CD4-positive, alpha-beta T cell treated with Interleukin-10 for 1 hour (primary cell): ENCODE results near the gene ERCC6L2.
A peak's percentile ranks its signal among the peaks of the same experiment; 100 is the strongest.

Source experiments
- DNase-seq: peaks from one replicate; pipeline ENCODE4 v3.0.0-alpha.2; 2020

Gene ERCC6L2

DNA sequence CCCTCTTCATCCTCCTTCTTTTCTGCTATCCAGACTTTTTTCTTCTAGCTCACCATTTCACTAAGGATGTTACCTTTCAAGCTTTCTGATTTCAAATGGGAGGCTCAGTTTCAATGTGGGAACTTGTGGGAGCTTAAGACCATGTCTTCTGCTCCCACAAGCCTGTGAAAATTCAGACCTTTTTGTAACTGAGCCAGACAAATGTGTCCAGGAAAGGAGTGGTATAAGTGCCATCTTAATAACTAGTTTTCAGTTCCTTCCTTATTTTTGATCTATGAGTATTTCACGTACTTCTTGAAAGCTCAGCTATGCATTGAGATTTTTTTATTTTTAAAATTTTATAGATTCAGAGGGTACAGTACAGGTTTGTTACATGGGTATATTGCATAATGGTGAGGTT, 4.6 kb upstream of the ERCC6L2 start:
- no peak for DNase-seq

DNA sequence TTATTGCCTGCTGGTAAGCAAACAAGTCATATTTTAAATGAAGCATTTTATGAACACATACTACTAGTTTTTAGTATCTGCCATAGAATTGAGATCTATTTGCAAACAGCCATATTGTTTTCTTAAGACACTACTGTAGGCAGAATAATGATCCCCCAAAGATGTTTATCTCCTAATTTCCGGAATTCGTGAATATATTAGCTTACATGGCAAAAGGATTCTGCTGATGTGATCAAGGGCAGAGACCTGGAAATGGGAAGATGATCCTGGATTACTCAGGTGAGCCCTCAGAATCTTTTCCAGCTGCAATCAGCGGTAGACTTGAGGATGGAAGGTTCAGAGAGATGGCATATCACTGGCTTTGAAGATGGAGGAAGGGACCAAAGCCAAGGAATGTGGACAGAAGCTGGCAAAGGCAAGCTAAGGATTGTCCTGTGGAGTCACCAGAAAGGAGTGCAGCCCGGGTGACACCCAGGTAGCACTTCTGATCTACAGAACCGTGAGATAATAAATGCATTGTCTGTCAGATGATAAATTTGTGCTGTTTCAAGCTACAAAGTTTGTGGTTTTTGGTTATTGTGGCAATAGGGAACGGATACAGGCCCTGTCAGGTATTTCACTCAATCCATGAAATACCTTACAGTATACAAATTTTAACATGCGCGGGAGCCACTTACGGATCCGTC, 1.0 kb upstream of the ERCC6L2 start:
- DNase-seq = no peak

DNA sequence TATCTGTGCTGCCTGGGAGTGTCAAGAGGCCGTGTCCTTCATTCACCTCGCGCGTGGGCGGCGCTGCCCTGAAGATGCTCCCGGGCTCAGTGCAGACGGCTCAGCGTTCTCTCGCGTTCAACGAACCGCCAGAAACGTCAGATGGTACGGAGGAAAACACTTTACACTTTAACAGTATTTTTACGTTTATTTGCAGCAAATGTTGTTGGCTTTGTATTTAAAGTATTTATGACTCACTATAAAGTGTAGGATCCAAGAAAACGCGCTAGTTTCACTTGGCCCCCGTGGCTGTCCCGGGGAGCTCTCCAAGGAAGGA, 544 bp upstream of the ERCC6L2 start:
- peak; percentile 62 for DNase-seq

DNA sequence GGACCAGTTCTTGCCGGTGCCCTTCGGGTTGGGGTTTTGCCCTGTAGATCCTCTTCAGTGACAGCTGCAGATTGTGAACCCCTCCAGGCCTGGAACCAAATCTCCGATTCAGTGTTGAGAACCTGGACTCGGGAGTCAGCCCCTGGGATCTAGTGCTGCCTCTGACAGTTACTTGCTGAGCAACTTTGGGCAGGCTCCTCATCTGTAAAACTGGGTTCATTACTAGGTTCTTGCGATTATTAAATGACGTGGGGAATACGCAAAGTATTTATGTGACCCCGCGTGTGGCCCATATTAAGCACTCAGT, 600 bp downstream of the ERCC6L2 start:
- DNase-seq = no peak

DNA sequence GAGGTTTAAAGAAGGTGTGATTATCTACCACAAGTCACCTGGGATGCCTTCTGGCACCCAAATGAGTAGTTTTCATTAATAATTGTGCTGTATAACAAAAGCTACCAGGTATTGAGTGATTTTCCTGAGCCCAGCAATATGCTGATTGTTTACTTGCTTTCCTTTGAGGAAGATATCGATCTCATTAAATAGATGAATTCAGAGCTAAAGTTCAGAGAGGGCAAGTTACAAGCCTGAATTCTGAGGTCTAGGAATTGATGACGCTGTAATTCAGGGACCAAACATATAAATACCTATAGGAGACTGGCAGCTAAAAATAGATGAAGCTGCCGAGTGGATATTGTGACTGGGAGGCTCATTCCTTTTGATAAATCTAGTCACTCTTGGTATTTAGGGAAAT, 1.1 kb downstream of the ERCC6L2 start:
- peak; percentile 35 for DNase-seq

DNA sequence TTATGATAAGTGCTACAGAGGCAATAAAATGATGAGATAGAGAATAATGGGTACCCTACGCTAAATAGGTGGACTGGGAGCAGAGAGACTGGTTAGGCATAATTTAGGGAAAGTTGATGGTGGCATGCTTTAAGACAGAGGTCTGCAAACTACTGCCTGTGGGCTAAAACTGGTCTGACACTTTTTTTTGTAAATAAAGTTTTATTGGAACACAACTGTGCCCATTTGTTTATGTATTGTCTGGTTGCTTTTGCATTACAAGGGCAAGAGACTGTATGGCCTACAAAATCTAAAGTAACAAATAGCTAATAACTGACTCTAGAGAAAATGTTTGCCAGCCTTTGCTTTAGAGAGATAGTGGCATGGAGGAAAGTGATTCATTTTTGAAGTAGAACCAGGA, 2.5 kb downstream of the ERCC6L2 start:
- no peak for DNase-seq

DNA sequence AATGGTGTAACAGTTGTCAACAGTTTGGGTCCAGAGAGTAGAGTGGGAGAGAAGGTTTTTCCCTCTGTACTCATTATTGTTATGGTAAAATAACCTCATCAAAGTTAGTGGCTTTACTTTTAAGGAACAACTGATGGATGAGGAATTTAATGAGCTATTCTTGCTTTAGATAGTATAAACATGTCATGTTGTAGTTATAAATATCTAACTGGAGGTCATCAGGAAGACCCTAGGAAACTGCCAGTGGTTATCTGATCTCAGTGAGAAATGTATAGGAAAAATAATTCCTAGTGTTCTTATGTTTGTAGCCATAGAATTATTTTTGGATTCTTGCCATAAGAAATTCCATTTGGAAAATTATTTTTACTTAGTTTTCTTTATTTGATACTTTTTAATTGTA, 4.1 kb downstream of the ERCC6L2 start:
- DNase-seq = no peak

DNA sequence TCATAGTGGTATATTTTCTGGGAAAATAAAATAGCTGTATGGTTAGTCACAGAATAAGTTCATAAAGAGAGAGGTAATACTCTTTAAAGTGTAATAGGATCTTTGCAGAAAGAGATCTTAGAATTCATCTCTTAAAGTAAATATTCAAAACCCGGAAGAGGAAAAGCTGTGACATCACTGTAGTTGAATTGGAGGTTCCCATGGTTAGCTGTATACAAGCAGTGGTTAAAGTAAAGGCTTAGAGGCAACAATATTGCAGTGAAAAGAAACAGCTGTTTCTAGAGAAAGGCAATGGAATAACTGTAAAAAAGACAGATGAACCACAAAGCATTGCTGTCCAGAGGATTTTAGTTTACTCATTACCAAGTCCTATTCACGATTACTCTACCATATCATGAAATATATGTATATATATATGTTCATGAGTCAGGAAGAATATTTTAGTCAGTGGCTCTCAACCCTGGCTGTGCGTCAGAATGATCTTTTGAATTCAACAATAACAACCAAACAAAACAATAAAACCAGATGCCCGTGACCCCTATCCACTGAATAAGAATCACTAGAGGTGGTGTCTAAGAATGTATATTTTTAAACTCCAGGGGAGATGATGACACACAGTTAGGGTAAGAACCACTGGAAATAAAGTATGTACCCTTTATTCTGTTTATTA, 4.7 kb downstream of the ERCC6L2 start:
- peak; percentile 40 for DNase-seq

DNA sequence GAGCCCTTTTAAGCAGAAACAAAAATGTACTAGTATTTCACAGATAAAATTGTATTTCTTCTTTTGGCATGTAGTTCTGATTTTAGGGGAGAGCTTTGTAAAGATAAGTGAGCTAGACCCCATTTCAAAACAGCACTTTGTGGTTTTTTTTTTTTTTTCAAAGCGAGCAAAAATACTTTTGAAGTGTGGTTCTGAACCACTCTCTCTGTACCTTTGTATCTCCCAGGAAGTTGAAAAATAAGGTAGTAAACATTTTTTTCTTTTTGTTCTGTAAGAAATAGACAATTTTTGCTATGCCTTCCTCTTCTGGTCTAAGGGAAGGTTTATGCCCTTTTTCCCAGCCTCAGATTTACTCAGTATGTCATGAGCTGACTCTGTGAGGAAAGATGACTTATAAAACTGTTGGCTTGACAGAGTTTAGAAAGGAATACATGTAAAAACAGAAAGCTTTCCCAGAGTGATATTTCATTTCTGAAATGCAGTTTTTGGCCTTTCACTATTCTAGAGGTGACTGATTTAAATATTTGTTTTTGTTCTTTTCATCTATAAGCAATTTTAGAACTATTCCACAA, 12.5 kb downstream of the ERCC6L2 start:
- DNase-seq = peak; percentile 19

DNA sequence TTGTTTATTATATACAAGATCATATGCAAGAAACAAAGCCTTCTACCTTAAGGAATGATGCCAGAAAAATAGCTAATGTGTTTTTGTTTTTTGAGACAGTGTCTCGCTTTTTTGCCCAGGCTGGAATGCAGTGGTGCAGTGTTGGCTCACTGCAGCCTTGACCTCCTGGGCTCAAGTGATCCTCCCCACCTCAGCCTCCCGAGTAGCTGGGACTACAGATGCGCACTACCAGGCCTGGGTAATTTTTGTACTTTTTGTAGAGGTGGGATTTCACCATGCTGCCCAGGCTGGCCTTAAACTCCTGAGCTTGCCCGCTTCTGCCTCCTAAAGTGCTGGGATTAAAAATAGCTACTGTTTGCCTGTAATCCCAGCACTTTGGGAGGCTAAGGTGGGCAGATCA, 15.1 kb downstream of the ERCC6L2 start:
- no peak for DNase-seq

DNA sequence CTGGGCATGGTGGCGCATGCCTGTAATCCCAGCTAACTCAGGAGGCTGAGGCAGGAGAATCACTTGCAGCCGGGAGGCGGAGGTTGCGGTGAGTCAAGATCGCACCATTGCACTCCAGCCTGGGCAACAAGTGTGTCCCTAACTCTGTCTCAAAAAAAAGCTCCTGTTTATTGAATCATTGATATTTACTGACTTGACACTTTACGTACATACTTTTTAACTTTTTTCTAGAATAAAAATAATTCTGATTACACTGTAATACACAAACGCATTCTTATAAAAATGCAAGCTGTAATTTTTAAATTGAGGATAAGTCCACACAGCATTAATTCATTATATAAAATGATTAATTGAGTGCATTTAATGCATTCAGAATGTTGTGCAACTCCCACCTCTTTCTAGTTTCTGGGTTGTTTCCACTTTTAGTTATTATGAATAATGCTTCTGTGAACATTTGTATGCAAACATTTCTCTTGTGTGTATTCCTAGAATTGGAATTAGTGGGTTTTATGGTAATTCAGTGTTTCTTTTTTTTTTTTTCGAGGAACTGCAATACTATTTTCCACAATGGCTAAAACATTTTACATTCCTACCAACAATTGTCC, 15.7 kb downstream of the ERCC6L2 start:
- no peak for DNase-seq

DNA sequence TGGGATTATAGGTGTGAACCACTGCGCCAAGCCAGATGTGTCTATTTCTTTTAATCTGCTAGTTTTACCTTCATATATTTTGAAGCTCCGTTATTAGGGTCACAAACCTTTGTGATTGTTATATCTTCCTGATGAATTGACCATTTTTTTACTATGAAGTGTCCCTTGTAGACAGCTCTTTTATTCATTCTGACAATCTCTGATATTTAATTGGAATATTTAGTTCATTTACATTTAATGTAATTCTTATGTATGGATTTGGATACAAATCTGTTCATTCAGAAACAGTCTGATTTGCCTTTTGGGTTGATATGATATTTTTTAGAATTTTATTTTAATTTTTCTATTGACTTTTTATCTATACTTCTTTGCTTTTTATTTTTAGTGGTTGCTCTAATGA, 17.2 kb downstream of the ERCC6L2 start:
- DNase-seq = no peak

DNA sequence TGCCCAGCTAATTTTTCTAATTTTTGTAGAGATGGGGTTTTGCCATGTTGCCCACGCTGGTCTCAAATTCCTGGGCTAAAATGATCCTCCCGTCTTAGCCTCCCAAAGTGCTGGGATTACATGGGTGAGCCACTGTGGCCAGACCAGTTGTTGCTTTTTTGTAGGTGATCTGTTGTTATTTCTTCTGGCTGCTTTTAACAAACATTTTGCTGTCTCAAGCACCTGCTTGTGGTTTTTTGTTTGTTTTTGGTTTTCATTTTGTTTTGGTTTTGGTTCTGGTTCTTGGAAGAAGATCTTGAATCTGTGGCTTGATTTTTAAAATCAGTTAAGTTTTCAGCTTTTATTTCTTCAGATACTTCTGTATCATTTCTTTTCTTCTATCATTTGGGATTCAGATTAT, 21.1 kb downstream of the ERCC6L2 start:
- no peak for DNase-seq

DNA sequence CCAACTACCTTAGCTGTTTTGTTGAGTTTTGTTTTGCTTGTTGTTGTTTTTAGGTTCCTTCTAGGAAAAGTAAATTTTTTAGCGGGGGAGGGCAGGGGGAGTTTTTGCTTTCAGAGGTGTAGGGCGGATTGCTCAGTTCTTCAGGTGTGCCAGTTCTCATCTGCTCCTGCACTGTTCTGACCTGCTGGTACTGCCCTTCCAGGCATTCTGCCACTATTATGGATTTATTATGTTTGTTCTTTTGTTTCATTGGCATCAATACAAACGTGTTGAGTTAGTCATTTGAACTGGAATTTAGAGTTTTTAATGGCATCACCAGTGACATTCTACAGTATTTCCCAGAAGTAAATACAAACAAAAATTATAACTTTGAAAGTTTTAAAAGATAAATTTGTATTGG, 26.0 kb downstream of the ERCC6L2 start:
- DNase-seq = no peak

DNA sequence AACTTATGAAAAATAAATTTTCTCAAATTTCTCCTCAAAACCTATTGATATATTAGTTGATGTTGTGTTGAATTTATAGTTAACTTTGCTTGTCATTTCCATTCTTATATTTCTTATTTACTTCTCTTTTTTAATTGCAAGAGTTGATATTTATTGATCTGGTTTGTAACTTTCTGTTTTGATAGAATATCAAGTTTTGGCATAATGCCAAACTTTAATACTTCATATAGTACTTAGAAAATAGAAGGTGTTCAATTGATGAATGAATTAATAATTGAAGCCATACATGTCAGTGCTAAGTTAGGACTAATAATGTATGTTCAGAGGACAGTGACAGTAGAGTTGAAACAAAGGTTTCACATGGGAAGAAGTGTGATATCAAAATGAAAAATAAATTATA, 27.9 kb downstream of the ERCC6L2 start:
- DNase-seq = no peak

DNA sequence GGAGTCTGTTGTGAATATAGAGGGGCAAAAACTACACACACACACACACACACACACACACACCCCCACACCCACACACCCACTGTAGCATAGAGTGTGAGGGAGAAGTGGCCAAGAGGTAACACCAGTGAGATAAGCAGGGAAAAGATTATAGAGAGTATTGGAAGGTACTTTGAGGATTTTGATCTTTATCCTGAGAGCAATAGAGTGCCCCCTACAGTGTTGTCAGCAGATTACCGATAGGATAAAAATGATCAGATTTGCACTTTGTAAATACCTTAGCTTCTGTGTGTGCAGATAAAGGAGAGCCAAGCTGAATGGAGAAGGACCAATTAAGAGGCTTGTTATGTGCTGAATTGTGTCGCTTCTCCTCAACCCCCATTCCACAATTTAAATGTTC, 32.3 kb downstream of the ERCC6L2 start:
- peak; percentile 10 for DNase-seq

DNA sequence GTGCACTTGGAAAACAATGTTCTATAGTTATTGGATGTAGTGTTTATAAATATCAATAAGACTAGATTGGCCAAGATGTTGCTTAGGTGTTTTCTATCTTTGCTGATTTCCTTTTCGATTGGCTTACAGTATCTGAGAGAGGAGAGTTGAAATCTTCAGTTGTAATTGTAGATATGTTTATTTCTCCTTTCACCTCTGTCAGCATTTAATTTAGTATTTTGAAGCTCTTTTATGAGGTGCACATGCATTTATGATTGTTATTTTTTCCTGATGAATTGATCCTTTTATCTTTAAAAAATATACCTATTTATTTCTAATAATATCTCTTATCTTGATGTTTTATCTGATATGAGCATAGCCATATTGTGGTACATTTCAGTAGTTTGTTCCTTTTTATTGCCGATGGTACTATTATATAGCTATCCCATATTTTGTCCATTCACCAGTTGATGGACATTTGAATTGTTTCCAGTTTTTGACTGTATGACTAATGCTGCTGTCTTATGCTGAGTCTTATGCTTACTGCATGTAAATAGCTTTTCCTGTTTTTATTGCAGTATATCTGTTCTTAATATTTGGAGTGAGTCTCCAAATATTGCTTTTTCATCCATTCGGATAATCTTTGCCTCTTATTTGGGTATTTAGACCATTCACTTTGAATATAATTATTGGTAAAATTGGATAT, 34.7 kb downstream of the ERCC6L2 start:
- no peak for DNase-seq

DNA sequence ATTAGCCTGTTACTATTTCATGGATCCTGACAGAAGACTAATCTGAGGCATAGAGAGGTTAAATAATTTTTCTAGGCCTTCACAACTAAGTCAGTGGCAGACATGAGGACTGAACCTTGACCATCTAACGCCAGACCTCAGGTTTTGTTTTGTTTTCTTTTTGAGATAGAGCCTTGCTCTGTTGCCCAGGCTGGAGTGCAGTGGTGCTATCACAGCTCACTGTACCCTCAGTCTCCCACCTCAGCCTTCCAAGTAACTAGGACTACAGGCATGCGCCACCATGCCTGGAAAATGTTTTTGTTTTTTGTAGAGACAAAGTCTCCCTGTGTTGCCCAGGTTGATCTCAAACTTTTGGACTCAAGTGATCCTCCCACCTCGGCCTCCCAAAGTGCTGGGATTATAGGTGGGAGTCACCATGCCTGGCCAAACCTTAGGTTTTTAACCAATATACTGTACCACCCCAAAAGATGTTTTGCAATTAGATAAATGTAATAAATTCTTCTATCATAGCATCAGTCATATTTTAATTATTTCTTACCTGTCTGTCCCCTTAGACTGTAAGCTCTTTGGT, 35.4 kb downstream of the ERCC6L2 start:
- no peak for DNase-seq

DNA sequence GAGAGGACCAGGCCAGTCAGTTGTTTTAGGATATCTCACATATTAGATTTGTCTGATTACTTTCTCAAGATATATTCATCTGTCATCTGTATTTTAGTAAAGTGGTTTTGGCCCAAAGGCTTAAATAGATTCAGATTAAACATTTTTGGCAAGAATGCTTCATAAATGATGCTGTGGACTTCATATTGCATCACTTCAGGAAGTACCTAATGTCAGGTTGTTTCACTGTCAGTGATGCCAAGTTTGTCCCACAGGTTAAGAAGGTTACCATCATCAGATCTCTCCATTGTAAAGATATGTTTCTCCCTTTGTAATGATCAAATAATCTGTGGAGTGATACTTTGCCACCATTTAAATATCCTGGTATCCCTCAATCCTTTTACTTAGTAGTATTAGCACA, 37.3 kb downstream of the ERCC6L2 start:
- no peak for DNase-seq

DNA sequence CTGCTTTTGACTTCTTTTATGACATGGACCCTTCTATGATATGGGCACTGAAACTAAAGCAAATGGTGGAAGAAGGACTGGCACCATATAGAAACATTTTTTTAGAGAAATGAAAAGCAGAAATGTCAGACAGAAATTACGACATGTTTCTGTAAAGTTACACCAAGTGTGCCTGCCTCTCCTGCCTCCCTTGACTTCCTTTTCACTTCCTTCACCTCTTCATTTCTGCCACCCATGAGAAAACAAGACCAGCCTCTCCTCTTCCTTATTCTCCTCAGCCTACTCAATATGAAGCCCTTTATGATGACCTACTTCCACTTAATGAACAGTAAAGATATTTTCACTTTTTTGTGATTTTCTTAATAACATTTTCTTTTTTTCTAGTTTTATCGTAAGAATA, 44.5 kb downstream of the ERCC6L2 start:
- DNase-seq = no peak

DNA sequence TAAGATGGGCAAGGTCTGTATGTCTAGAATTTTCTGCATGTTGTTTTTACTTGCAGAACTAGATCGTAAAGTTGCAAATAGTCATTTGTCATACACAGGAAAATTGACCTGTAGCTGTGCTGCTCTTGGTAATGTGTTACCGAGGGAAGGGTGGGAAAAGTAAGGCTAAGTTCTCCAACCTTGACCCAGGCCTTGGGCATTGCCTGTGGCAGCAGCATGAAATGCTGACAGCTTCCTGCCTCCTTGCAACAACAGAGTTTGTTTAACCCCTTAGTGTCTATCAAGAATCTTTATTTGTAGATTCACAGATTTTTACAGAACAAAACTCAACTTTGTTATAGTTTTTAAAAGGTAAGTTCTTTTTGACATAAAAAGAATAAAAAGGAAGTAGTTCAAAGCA, 48.3 kb downstream of the ERCC6L2 start:
- no peak for DNase-seq

DNA sequence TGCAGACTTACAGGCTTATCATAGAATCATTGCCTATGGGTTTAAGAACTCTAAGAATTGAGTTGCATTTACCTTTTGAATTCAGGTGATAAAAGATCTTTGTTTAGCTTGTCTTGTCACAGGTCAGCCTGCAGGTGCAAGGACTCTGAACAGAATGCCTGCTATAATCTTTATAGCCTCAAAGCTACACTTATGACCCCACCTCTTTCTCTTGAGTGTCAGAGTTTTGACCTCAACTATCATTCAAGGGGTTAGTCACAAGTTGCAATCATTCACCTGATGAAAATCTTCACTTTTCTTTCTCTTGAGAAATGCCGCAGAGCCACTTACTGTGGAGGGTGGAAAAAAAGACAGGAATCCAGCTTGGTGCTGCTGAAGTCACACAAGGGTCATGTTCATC, 49.5 kb downstream of the ERCC6L2 start:
- no peak for DNase-seq

DNA sequence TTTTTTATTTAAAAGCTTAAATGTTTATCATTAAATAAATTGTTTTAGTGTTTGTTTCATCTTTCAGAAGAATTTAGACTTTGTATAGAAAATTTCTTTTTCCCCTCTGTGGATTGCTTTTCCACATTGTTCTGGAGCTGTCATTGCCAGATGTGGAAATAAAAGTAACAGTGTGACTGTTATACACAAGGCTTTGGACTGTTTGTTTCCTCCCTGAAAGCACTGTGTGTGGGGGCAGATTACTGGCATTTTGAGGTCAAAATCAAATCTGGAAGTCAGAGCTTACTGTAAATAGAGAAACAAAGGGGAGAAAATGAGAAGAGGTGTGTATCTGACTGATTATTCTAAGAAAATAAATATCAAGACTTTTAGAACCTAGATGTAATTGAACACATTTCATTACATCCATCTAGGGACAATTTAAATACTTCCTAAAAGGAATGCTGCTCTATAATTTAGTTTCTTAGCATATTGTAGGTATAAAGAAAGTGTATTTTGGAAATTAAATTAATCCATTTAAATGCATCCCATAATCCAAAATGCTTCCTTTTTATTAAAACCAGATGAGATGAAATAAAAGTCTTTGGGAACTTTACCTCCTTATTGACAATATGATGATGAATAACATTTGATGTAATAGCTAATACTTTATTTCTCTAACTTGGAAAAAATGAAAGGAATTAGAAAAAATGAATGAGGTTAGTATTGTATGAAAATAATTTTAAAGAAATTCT, 51.9 kb downstream of the ERCC6L2 start:
- no peak for DNase-seq
